ENCODE measurements around the gene CALCB.

GRCh38 chr11:15099267-15099666 is 25.9 kb downstream of the CALCB start:
- TF ChIP-seq, protein P1, sequence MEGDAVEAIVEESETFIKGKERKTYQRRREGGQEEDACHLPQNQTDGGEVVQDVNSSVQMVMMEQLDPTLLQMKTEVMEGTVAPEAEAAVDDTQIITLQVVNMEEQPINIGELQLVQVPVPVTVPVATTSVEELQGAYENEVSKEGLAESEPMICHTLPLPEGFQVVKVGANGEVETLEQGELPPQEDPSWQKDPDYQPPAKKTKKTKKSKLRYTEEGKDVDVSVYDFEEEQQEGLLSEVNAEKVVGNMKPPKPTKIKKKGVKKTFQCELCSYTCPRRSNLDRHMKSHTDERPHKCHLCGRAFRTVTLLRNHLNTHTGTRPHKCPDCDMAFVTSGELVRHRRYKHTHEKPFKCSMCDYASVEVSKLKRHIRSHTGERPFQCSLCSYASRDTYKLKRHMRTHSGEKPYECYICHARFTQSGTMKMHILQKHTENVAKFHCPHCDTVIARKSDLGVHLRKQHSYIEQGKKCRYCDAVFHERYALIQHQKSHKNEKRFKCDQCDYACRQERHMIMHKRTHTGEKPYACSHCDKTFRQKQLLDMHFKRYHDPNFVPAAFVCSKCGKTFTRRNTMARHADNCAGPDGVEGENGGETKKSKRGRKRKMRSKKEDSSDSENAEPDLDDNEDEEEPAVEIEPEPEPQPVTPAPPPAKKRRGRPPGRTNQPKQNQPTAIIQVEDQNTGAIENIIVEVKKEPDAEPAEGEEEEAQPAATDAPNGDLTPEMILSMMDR (IDR thresholded peaks at IDR 0.05), result no peak
- TF ChIP-seq POLR2A (IDR thresholded peaks at IDR 0.05), result no peak
